Thyroid gland (tissue), 4 donors: ENCODE measurements around the gene GYPA. TPM values are rescaled to one million over a fixed set of nuclear protein-coding genes. Genes with fewer than 3 reads are reported as not detected.
"Not testable (repeated sequence)": the region's sequence is repeated elsewhere in the genome, so short reads cannot be mapped to it uniquely, and the experiment has no call there.

Source experiments
- DNase-seq, 2 donors: peaks; one replicate each; pipeline ENCODE4 v3.0.0-alpha.2; 2019
- H3K27ac ChIP-seq, 3 donors: fragments of 200-600 bp; sonication (generic); 1 replicate in 2 of 3; 2 replicates in 1 of 3; pipeline ENCODE4 v1.5.1; 2016 to 2019; ENCODE audit warnings: mild to moderate bottlenecking in 1 of 3, moderate library complexity in 1 of 3
- H3K27me3 ChIP-seq: fragments of 200-600 bp; sonication (generic); one replicate; pipeline ENCODE4 v1.5.1; 2019
- H3K36me3 ChIP-seq, 2 donors: fragments of 200-600 bp; sonication (generic); one replicate each; pipeline ENCODE4 v1.5.1; 2016 to 2019
- H3K4me1 ChIP-seq, 2 donors: fragments of 200-600 bp; sonication (generic); one replicate each; pipeline ENCODE4 v1.5.1; 2017 to 2019
- H3K4me3 ChIP-seq, 3 donors: fragments of 200-600 bp; sonication (generic); replicated peaks in 1 of 3; 1 replicate in 2 of 3; 2 replicates in 1 of 3; pipeline ENCODE4 v1.5.1; 2016; ENCODE audit warnings: mild to moderate bottlenecking in 1 of 3
- H3K9me3 ChIP-seq: fragments of 200-600 bp; sonication (generic); one replicate; pipeline ENCODE4 v1.5.1; 2017
- CTCF ChIP-seq, 6 experiments: fragments of 200-600 bp in 3 of 6; fragments of 450-650 bp in 3 of 6; sonication (generic) in 3 of 6; IDR thresholded peaks; one replicate each; pipeline ENCODE4 v1.5.1; 2016 to 2019; ENCODE audit warnings: antibody characterized with exemption in 6 of 6, mild to moderate bottlenecking in 2 of 6, inconsistent platforms in 1 of 6, moderate library complexity in 1 of 6
- POLR2A ChIP-seq, 2 donors: fragments of 450-650 bp; IDR thresholded peaks; one replicate each; pipeline ENCODE4 v1.6.1; 2017; ENCODE audit warnings: antibody characterized with exemption in 2 of 2, mild to moderate bottlenecking in 2 of 2, moderate library complexity in 1 of 2
- WGBS, 2 donors: methylation state at CpG; one replicate each; pipeline ENCODE4 v1.1.5; 2017; 5-methylcytosine and 5-hydroxymethylcytosine counted together
- intact Hi-C: fragments of 100-400 bp; cut with DNase I; formaldehyde crosslinking; loops from one replicate; pipeline ENCODE4 v1.15.1; 2023
- total RNA-seq, 4 donors: library from RNA; depleted of rRNA; stranded (reverse); fragments of >200 nt; gene quantifications; one replicate each; pipeline ENCODE4 v1.2.3, GENCODE V29; 2016

GYPA gene
- total RNA-seq, 4 donors from 2014 or later: not detected

- Histone ChIP-seq H3K36me3 (no peaks in the 10 kb centered on the region), H3K9me3 (no peaks in the 10 kb centered on the region), H3K4me3 (no peak overlapping the region), H3K27me3 (no peaks in the 10 kb centered on the region), H3K4me1 (peaks cover 0 to 5% of the 10 kb centered on the region in 2 donors), H3K27ac (no peak overlapping the region)
- no peak for DNase-seq
- intact Hi-C loops: no loop called here
- TF ChIP-seq POLR2A (IDR thresholded peaks at IDR 0.05) (no peak), CTCF (IDR thresholded peaks at IDR 0.05) (no peak)
- 55 to 58% methylated on average over 2 of the region's 2 CpGs for WGBS, 2 donors
Observed at GRCh38 chr4:144171697-144172096, 31.2 kb upstream of the GYPA start.

- 92 to 93% methylated on average over 3 of the region's 3 CpGs for WGBS, 2 donors
- no peak for DNase-seq
- no peaks in the 10 kb centered on the region for H3K36me3 ChIP-seq
Observed at GRCh38 chr4:144169211-144169610, 28.7 kb upstream of the GYPA start.

GRCh38 chr4:144154044-144154443 lies 13.5 kb upstream of the GYPA start:
- no peaks in the 10 kb centered on the region for H3K4me1 ChIP-seq
- TF ChIP-seq CTCF (IDR thresholded peaks at IDR 0.05) (no peak), POLR2A (IDR thresholded peaks at IDR 0.05) (no peak)
- no peak overlapping the region for H3K27ac ChIP-seq
- no peaks in the 10 kb centered on the region for H3K36me3 ChIP-seq
- no peak for DNase-seq
- intact Hi-C loops: no loop called here
- no peaks in the 10 kb centered on the region for H3K9me3 ChIP-seq
- 93 to 95% methylated on average over 2 of the region's 2 CpGs for WGBS, 2 donors
- H3K4me3 ChIP-seq: no peak overlapping the region
- H3K27me3 ChIP-seq: no peaks in the 10 kb centered on the region

More at GRCh38 chr4:144169211-144169610, 28.7 kb upstream of the GYPA start:
- intact Hi-C loops: no loop called here
- Histone ChIP-seq H3K4me1 (no peaks in the 10 kb centered on the region), H3K27me3 (no peaks in the 10 kb centered on the region), H3K4me3 (no peak overlapping the region), H3K9me3 (no peaks in the 10 kb centered on the region), H3K27ac (no peak overlapping the region)
- TF ChIP-seq POLR2A (IDR thresholded peaks at IDR 0.05) (no peak), CTCF (IDR thresholded peaks at IDR 0.05) (no peak)

GRCh38 chr4:144142690-144143326 lies 2.3 kb upstream of the GYPA start:
- H3K27ac ChIP-seq, H3K36me3 ChIP-seq, H3K4me3 ChIP-seq, H3K4me1 ChIP-seq, H3K27me3 ChIP-seq, intact Hi-C loops, H3K9me3 ChIP-seq: not testable (repeated sequence)
- WGBS, 2 donors: 53 to 54% methylated on average over 4 of the region's 4 CpGs
- peak; percentile 33 to 64 (median 48) for TF ChIP-seq CTCF (IDR thresholded peaks at IDR 0.05)
- DNase-seq: peak in 1 of 2 donors; percentile 5

GRCh38 chr4:144141493-144141892 lies 975 bp upstream of the GYPA start:
- H3K9me3 ChIP-seq: no peaks in the 10 kb centered on the region
- H3K4me3 ChIP-seq: no peak overlapping the region
- intact Hi-C loops: no loop called here
- WGBS, 2 donors: 89% methylated on average over 2 of the region's 2 CpGs
- H3K4me1 ChIP-seq: no peaks in the 10 kb centered on the region
- DNase-seq: no peak
- no peak overlapping the region for H3K27ac ChIP-seq
- H3K36me3 ChIP-seq: no peaks in the 10 kb centered on the region
- TF ChIP-seq CTCF (IDR thresholded peaks at IDR 0.05): no peak
- no peak for TF ChIP-seq POLR2A (IDR thresholded peaks at IDR 0.05)
- no peaks in the 10 kb centered on the region for H3K27me3 ChIP-seq

- intact Hi-C loops, H3K4me1 ChIP-seq, H3K27me3 ChIP-seq, H3K27ac ChIP-seq, H3K4me3 ChIP-seq, H3K9me3 ChIP-seq, DNase-seq, H3K36me3 ChIP-seq: not testable (repeated sequence)
- WGBS, 2 donors: 79 to 82% methylated on average over 4 of the region's 4 CpGs
Observed at GRCh38 chr4:144139991-144140390, 527 bp downstream of the GYPA start.

GRCh38 chr4:144139547-144139946 lies 971 bp downstream of the GYPA start:
- 87 to 95% methylated on average over 2 of the region's 2 CpGs for WGBS, 2 donors
- H3K4me1 ChIP-seq, H3K27ac ChIP-seq, H3K27me3 ChIP-seq, intact Hi-C loops, H3K9me3 ChIP-seq, DNase-seq, H3K36me3 ChIP-seq, H3K4me3 ChIP-seq: not testable (repeated sequence)

- 94 to 95% methylated on average over 4 of the region's 4 CpGs for WGBS, 2 donors
Observed at GRCh38 chr4:144138239-144138638, 2.3 kb downstream of the GYPA start.

More at GRCh38 chr4:144138239-144138638, 2.3 kb downstream of the GYPA start:
- DNase-seq, H3K4me1 ChIP-seq, H3K27me3 ChIP-seq, intact Hi-C loops, H3K36me3 ChIP-seq, H3K4me3 ChIP-seq, H3K9me3 ChIP-seq, H3K27ac ChIP-seq: not testable (repeated sequence)
